HEK293T (cell line): ENCODE data around the gene GHR.

ENCODE experiments used
- ARNT ChIP-seq: fragments of 450-650 bp; IDR thresholded peaks from 2 replicates; pipeline ENCODE4 v1.6.1; 2017; ENCODE audit warnings: mild to moderate bottlenecking
- BHLHE40 ChIP-seq: fragments of 450-650 bp; IDR thresholded peaks from 2 replicates; pipeline ENCODE4 v1.6.1; 2016; ENCODE audit warnings: mild to moderate bottlenecking, moderate library complexity, borderline replicate concordance
- ELF4 ChIP-seq: fragments of 450-650 bp; IDR thresholded peaks from 2 replicates; pipeline ENCODE4 v1.6.1; 2017; ENCODE audit warnings: antibody characterized with exemption
- FOXM1 ChIP-seq: fragments of 450-650 bp; IDR thresholded peaks from 2 replicates; pipeline ENCODE4 v1.6.1; 2017; ENCODE audit warnings: mild to moderate bottlenecking, borderline replicate concordance
- NFRKB ChIP-seq: fragments of 450-650 bp; IDR thresholded peaks from 2 replicates; pipeline ENCODE4 v1.6.1; 2016; ENCODE audit warnings: mild to moderate bottlenecking, moderate library complexity
- SP1 ChIP-seq: fragments of 450-650 bp; IDR thresholded peaks from 2 replicates; pipeline ENCODE4 v1.6.1; 2017
- TARDBP ChIP-seq: fragments of 450-650 bp; IDR thresholded peaks from 2 replicates; pipeline ENCODE4 v1.6.1; 2016
- ZNF384 ChIP-seq: fragments of 450-650 bp; IDR thresholded peaks from 2 replicates; pipeline ENCODE4 v1.6.1; 2016
- TF ChIP-seq, protein P1 (sequence below): fragments of 450-650 bp; IDR thresholded peaks from 2 replicates; pipeline ENCODE4 v1.6.1; 2016

- TF ChIP-seq SP1 (no peak), ARNT (no peak), BHLHE40 (no peak), ZNF384 (no peak), FOXM1 (no peak), TARDBP (no peak), ELF4 (no peak), NFRKB (no peak)
- TF ChIP-seq, protein P1, sequence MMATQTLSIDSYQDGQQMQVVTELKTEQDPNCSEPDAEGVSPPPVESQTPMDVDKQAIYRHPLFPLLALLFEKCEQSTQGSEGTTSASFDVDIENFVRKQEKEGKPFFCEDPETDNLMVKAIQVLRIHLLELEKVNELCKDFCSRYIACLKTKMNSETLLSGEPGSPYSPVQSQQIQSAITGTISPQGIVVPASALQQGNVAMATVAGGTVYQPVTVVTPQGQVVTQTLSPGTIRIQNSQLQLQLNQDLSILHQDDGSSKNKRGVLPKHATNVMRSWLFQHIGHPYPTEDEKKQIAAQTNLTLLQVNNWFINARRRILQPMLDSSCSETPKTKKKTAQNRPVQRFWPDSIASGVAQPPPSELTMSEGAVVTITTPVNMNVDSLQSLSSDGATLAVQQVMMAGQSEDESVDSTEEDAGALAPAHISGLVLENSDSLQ: no peak
Observed at GRCh38 chr5:42606464-42606869, 183.2 kb downstream of the GHR start.
